Measurements from ENCODE around the gene CERS6.

- no peak for TF ChIP-seq USF1 (CRISPR knock-in tag; IDR thresholded peaks at IDR 0.05)
- no peak for TF ChIP-seq ESRRA (CRISPR knock-in tag; IDR thresholded peaks at IDR 0.05; ENCODE audit: borderline replicate concordance)
Observed at GRCh38 chr2:168821992-168822391, 365.9 kb downstream of the CERS6 start.

All from WTC11 (cell line).